Coronary artery (tissue), 2 donors: ENCODE measurements around the gene SLC66A2.

Experiments used
- DNase-seq: peaks from one replicate; pipeline ENCODE4 v3.0.0-alpha.2; 2017; ENCODE audit warnings: low spot score
- H3K27ac ChIP-seq, 2 donors: fragments of 200-600 bp; sonication (generic); one replicate each; pipeline ENCODE4 v1.5.1; 2016 to 2019
- H3K4me3 ChIP-seq: fragments of 200-600 bp; sonication (generic); 2 replicates; pipeline ENCODE4 v1.5.1; 2016; ENCODE audit warnings: mild to moderate bottlenecking, moderate library complexity
- CTCF ChIP-seq: fragments of 200-600 bp; sonication (generic); IDR thresholded peaks from one replicate; pipeline ENCODE4 v1.5.1; 2019; ENCODE audit warnings: antibody characterized with exemption

Gene SLC66A2

GRCh38 chr18:79904357-79905147, 46.9 kb downstream of the SLC66A2 start:
- TF ChIP-seq CTCF, result no peak
- no peak overlapping the region for H3K4me3 ChIP-seq
- H3K27ac ChIP-seq, result no peak overlapping the region
- DNase-seq, result no peak

GRCh38 chr18:79903787-79904356, 47.6 kb downstream of the SLC66A2 start:
- TF ChIP-seq CTCF, result no peak
- Histone ChIP-seq H3K4me3 (no peak overlapping the region), H3K27ac (no peak overlapping the region)
- peak; percentile 65 for DNase-seq

- no peak for TF ChIP-seq CTCF
- DNase-seq, result no peak
- Histone ChIP-seq H3K4me3 (no peak overlapping the region), H3K27ac (no peak overlapping the region)
Measured at GRCh38 chr18:79903071-79903635, 48.3 kb downstream of the SLC66A2 start.

GRCh38 chr18:79902640-79903039, 48.8 kb downstream of the SLC66A2 start:
- H3K27ac ChIP-seq, result no peak overlapping the region
- H3K4me3 ChIP-seq, result no peak overlapping the region
- no peak for TF ChIP-seq CTCF
- no peak for DNase-seq

GRCh38 chr18:79902075-79902474, 49.4 kb downstream of the SLC66A2 start:
- no peak for DNase-seq
- TF ChIP-seq CTCF, result no peak
- H3K4me3 ChIP-seq, result no peak overlapping the region
- no peak overlapping the region for H3K27ac ChIP-seq

GRCh38 chr18:79901665-79902064, 49.8 kb downstream of the SLC66A2 start:
- no peak overlapping the region for H3K4me3 ChIP-seq
- H3K27ac ChIP-seq, result no peak overlapping the region
- DNase-seq, result no peak
- TF ChIP-seq CTCF, result no peak
